Ovary (tissue), 3 donors: ENCODE measurements around the gene MAN2A1.

Experiments
- CTCF ChIP-seq, 3 donors: fragments of 450-650 bp in 2 of 3; fragments of 200-600 bp in 1 of 3; IDR thresholded peaks; one replicate each; pipeline versions ENCODE4 v1.5.1 to v1.8.0; 2016 to 2022; ENCODE audit warnings: antibody characterized with exemption in 3 of 3, mild to moderate bottlenecking in 1 of 3
- EP300 ChIP-seq: sonication (generic); formaldehyde crosslinking; IDR thresholded peaks from one replicate; pipeline ENCODE4 v1.6.1; 2017; ENCODE audit warnings: antibody characterized with exemption
- donor health status: DM: no; HTN: no; CAD: no.

- TF ChIP-seq EP300 (no peak), CTCF (IDR thresholded peaks at IDR 0.05) (no peak)
These were observed 146.6 kb downstream of the MAN2A1 start for GRCh38 chr5:109836280-109836679.
